Measurements from ENCODE around the gene GOLGA6L10. TPM values are rescaled to one million over a fixed set of nuclear protein-coding genes. Genes with fewer than 3 reads are reported as not detected.
"Not testable (repeated sequence)": the region's sequence is repeated elsewhere in the genome, so short reads cannot be mapped to it uniquely, and the experiment has no call there.

Gene GOLGA6L10
- total RNA-seq, 3 donors from 2014 or later (not counting 1 experiment from before 2014, with no cell fraction given), result 1.2 to 2.7 (median 1.8) TPM

DNA sequence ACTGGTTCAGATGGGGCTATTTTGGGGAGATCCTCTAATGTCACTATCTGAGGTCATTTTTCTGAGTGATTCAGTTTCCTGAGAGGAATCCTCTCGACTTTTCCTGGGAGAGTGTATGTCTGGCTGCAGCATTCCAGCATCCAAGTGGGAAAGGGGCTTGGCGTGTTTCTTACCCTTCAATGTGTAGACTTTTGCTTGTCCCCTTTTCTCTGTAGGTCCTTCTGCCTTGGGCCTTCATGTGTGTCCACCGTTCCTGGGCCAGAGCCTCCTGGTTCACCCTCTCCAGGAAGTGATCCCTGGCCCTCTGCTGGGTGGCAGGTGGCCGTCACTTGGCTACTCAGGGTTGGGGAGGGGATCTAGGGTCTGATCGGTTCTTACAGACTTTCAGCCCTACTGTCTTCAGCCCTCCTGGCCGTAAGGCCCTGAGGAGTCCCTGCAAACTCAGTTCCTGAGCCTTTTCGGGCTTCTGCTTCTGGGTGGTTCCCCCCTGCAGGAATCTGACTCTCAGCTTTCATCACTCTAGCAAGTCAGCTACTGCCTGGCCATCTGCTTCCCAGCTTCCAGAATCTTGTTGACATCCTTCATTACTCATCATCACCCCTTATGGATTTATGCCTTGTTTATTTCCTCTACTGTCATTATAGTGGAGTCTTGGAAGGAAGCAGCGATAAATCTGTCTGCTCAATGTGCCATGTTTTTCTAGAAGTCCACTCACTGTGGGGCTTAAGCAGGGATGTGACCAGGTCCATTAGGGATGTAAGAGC is 36.5 kb downstream of the GOLGA6L10 start:
- H3K9me3 Mint-ChIP-seq, result peaks cover 0 to 7% of the 10 kb centered on the region in 2 donors
- intact Hi-C loops (cut with micrococcal nuclease), result no loop called here
- H3K27ac Mint-ChIP-seq, result no peak overlapping the region
- Histone ChIP-seq H3K9me3 (ENCODE audit: control insufficient read depth, insufficient read depth, low read length) (no peaks in the 10 kb centered on the region), H3K4me1 (ENCODE audit: control insufficient read depth, insufficient read depth, low read length) (no peaks in the 10 kb centered on the region), H3K27ac (ENCODE audit: low read length) (no peak overlapping the region), H3K27me3 (ENCODE audit: control insufficient read depth, insufficient read depth, low read length) (no peaks in the 10 kb centered on the region), H3K36me3 (ENCODE audit: control insufficient read depth, insufficient read depth, low read length) (no peaks in the 10 kb centered on the region), H3K4me3 (ENCODE audit: low read length) (no peak overlapping the region)
- TF ChIP-seq, protein P1, sequence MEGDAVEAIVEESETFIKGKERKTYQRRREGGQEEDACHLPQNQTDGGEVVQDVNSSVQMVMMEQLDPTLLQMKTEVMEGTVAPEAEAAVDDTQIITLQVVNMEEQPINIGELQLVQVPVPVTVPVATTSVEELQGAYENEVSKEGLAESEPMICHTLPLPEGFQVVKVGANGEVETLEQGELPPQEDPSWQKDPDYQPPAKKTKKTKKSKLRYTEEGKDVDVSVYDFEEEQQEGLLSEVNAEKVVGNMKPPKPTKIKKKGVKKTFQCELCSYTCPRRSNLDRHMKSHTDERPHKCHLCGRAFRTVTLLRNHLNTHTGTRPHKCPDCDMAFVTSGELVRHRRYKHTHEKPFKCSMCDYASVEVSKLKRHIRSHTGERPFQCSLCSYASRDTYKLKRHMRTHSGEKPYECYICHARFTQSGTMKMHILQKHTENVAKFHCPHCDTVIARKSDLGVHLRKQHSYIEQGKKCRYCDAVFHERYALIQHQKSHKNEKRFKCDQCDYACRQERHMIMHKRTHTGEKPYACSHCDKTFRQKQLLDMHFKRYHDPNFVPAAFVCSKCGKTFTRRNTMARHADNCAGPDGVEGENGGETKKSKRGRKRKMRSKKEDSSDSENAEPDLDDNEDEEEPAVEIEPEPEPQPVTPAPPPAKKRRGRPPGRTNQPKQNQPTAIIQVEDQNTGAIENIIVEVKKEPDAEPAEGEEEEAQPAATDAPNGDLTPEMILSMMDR (IDR thresholded peaks at IDR 0.05), result no peak
- 81% methylated on average over 7 of the region's 8 CpGs for WGBS (ENCODE audit: insufficient coverage)
- no peak for ATAC-seq
- H3K4me1 Mint-ChIP-seq, result no peaks in the 10 kb centered on the region
- H3K27me3 Mint-ChIP-seq (ENCODE audit: low read depth in 2 of 2), result peaks cover 0 to 15% of the 10 kb centered on the region in 2 donors
- no peak for DNase-seq
- no peak overlapping the region for H3K4me3 Mint-ChIP-seq
- peaks cover 8% of the 10 kb centered on the region for H3K36me3 Mint-ChIP-seq

DNA sequence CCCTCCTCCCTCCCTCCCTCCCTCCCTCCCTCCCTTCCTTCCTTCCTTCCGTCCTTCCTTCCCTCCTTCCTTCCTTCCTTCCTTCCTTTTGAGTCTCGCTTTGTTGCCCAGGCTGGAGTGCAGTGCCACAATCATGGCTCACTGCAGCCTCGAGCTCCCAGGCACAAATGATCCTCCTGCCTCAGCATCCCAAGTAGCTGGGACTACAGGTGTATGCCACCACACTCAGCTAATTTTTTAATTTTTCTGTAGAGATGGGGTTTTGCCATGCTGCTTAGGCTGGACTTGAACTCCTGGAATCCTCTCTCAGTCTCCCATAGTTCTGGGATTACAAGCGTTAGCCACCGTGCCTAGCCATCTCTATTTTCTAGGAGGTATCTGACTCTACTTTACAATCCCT is 38.0 kb downstream of the GOLGA6L10 start:
- H3K4me3 Mint-ChIP-seq; H3K27ac ChIP-seq (ENCODE audit: low read length); H3K9me3 ChIP-seq (ENCODE audit: control insufficient read depth, insufficient read depth, low read length); H3K9me3 Mint-ChIP-seq; H3K36me3 ChIP-seq (ENCODE audit: control insufficient read depth, insufficient read depth, low read length); H3K36me3 Mint-ChIP-seq; H3K4me3 ChIP-seq (ENCODE audit: low read length); H3K4me1 ChIP-seq (ENCODE audit: control insufficient read depth, insufficient read depth, low read length); DNase-seq; H3K27ac Mint-ChIP-seq; H3K27me3 ChIP-seq (ENCODE audit: control insufficient read depth, insufficient read depth, low read length); intact Hi-C loops (cut with micrococcal nuclease); H3K4me1 Mint-ChIP-seq; ATAC-seq: not testable (repeated sequence)
- WGBS (ENCODE audit: insufficient coverage), result 85% methylated on average over 5 of the region's 5 CpGs
- peaks cover 0 to 15% of the 10 kb centered on the region in 2 donors for H3K27me3 Mint-ChIP-seq (ENCODE audit: low read depth in 2 of 2)

DNA sequence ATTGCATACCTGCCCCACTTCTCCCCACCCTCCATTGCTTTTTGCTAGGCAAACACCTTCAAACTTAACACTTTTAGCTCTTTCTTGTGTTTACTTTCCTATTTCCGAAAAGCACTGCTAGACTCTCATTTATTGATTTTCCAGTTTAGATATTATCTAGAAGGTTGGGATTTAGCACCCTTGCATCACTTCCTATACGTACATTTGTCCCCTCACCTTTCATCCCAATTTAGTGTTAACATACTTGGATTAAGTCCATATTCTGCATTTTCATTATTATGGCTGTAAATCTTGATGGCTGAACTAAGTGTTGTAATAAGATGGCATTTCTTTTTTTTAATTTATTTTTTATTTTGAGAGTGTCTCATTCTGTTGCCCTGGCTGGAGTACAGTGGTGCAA is 39.5 kb downstream of the GOLGA6L10 start:
- TF ChIP-seq, protein P1 (IDR thresholded peaks at IDR 0.05), result no peak
- Histone ChIP-seq H3K27ac (ENCODE audit: low read length) (no peak overlapping the region), H3K9me3 (ENCODE audit: control insufficient read depth, insufficient read depth, low read length) (no peaks in the 10 kb centered on the region), H3K4me1 (ENCODE audit: control insufficient read depth, insufficient read depth, low read length) (no peaks in the 10 kb centered on the region), H3K4me3 (ENCODE audit: low read length) (no peak overlapping the region), H3K27me3 (ENCODE audit: control insufficient read depth, insufficient read depth, low read length) (no peaks in the 10 kb centered on the region), H3K36me3 (ENCODE audit: control insufficient read depth, insufficient read depth, low read length) (no peaks in the 10 kb centered on the region)
- DNase-seq, result no peak
- H3K4me3 Mint-ChIP-seq, result no peak overlapping the region
- H3K4me1 Mint-ChIP-seq, result no peaks in the 10 kb centered on the region
- peaks cover 0 to 7% of the 10 kb centered on the region in 2 donors for H3K9me3 Mint-ChIP-seq
- no peak overlapping the region for H3K27ac Mint-ChIP-seq
- ATAC-seq, result no peak
- H3K36me3 Mint-ChIP-seq, result peaks cover 8% of the 10 kb centered on the region
- intact Hi-C loops (cut with micrococcal nuclease), result no loop called here
- WGBS (ENCODE audit: insufficient coverage), result no CpG with 5 or more reads among the region's 2 CpGs
- peaks cover 0 to 15% of the 10 kb centered on the region in 2 donors for H3K27me3 Mint-ChIP-seq (ENCODE audit: low read depth in 2 of 2)

DNA sequence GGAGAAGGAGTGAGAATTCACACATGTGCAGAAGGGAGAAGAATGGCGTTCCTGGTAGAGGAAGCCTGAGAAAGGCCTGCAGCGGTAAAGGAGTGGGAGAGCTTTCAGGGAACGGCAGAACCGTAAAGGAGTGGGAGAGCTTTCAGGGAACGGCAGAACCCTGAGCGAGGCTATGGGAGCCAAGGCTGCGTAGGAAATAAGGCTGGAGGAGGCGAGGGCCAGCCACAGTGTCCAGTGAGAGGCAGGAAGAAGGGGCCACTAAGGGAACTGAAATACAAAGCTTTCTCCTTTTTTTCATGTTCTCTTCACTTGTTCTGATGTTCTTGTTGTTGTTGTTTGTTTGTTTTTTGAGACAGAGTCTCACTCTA is 41.6 kb downstream of the GOLGA6L10 start:
- TF ChIP-seq, protein P1 (IDR thresholded peaks at IDR 0.05), result no peak
- Histone ChIP-seq H3K9me3 (ENCODE audit: control insufficient read depth, insufficient read depth, low read length) (no peaks in the 10 kb centered on the region), H3K27ac (ENCODE audit: low read length) (no peak overlapping the region), H3K4me1 (ENCODE audit: control insufficient read depth, insufficient read depth, low read length) (no peaks in the 10 kb centered on the region), H3K36me3 (ENCODE audit: control insufficient read depth, insufficient read depth, low read length) (no peaks in the 10 kb centered on the region), H3K4me3 (ENCODE audit: low read length) (no peak overlapping the region), H3K27me3 (ENCODE audit: control insufficient read depth, insufficient read depth, low read length) (no peaks in the 10 kb centered on the region)
- intact Hi-C loops (cut with micrococcal nuclease), result no loop called here
- Mint-ChIP-seq H3K27me3 (ENCODE audit: low read depth in 2 of 2) (peaks cover 0 to 15% of the 10 kb centered on the region in 2 donors), H3K36me3 (peaks cover 8% of the 10 kb centered on the region), H3K4me3 (no peak overlapping the region), H3K9me3 (peaks cover 0 to 7% of the 10 kb centered on the region in 2 donors), H3K27ac (no peak overlapping the region), H3K4me1 (no peaks in the 10 kb centered on the region)
- ATAC-seq (no peak), DNase-seq (no peak)
- 90% methylated on average over 8 of the region's 8 CpGs for WGBS (ENCODE audit: insufficient coverage)
